ENCODE data around the gene ARL6IP4.

DNA sequence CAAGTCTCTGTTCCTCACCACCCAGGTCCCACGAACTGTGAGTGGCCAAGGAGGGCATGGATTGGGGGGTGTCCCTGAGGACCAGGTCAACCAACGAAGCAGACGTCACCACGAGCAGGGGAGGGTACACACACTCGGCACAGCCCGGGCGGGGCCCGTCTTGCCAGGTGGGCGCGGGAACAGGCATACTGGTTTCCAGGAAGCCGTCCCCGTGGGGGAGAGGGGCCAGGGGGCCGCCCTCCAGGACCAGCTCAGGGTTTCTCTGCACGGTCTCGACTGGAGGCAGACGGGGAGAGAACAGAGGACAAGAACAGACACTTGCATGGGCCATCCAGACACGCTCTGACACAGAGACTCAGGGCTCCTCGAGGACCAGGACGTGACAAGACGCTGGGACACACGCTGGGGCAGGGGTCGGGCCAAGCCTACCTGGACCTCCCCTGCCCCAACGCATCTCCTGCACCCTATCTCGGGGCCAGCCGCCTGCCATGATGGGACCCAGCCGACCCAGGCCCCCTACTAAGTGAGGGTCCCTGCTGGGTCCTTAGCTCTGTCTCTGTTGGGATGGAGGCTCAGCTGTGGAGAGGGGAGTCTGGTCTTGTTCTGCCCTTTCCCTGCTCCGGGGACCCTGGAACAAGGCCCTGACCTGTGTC lies 11.3 kb downstream of the ARL6IP4 start:
- TF ChIP-seq, protein P1, sequence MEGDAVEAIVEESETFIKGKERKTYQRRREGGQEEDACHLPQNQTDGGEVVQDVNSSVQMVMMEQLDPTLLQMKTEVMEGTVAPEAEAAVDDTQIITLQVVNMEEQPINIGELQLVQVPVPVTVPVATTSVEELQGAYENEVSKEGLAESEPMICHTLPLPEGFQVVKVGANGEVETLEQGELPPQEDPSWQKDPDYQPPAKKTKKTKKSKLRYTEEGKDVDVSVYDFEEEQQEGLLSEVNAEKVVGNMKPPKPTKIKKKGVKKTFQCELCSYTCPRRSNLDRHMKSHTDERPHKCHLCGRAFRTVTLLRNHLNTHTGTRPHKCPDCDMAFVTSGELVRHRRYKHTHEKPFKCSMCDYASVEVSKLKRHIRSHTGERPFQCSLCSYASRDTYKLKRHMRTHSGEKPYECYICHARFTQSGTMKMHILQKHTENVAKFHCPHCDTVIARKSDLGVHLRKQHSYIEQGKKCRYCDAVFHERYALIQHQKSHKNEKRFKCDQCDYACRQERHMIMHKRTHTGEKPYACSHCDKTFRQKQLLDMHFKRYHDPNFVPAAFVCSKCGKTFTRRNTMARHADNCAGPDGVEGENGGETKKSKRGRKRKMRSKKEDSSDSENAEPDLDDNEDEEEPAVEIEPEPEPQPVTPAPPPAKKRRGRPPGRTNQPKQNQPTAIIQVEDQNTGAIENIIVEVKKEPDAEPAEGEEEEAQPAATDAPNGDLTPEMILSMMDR (IDR thresholded peaks at IDR 0.05), result no peak
- TF ChIP-seq POLR2A (IDR thresholded peaks at IDR 0.05) (no peak), POLR2AphosphoS5 (IDR thresholded peaks at IDR 0.05) (no peak)
